Measurements from ENCODE around the gene UNK.

DNA sequence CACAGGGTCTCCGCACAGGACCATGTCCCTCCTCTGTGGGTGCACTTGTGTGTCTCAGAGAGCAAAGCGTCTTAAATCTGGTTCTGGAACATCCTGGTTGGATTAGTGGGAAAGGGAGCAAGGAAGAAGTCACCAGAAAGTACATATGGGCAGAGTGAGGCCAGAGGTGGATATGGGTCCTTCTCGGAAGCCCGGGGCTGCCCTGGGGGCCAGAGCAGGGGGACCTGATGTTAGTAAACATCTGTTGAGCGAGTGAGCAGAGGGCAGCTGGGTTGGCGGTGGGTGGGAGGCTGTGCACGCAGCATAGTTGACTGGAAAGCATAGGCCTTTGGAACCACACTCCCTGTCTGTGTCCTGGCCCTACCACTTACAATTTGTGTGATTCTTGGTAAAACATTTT is 36.9 kb downstream of the UNK start:
- no peak for TF ChIP-seq CHD2 (IDR thresholded peaks at IDR 0.05; ENCODE audit: low read depth, low read length)
- TF ChIP-seq MTF1 (CRISPR knock-in tag; IDR thresholded peaks at IDR 0.05; ENCODE audit: borderline replicate concordance): no peak
- no peak for TF ChIP-seq EP300 (IDR thresholded peaks at IDR 0.05; ENCODE audit: low read length)
- TF ChIP-seq ZFX (CRISPR knock-in tag; IDR thresholded peaks at IDR 0.05): no peak
